H1 (cell line): Measurements from ENCODE around the gene PITPNB. TPM values are rescaled to one million over a fixed set of nuclear protein-coding genes. Genes with fewer than 3 reads are reported as not detected.
A peak's percentile ranks its signal among the peaks of the same experiment; 100 is the strongest.

Experiments used
- CTCF ChIA-PET: fragments of 300-600 bp; sonication (Branson Sonifier 250); formaldehyde crosslinking; loops from one replicate; lab custom pipeline; 2021; ENCODE audit not compliant: partially characterized antibody; lab: Charles Lee
- POLR2A ChIA-PET: fragments of 300-600 bp; sonication (Branson Sonifier 250); formaldehyde crosslinking; loops from one replicate; lab custom pipeline; 2021; ENCODE audit warnings: inconsistent platforms; ENCODE audit not compliant: partially characterized antibody; lab: Charles Lee
- DNase-seq, 2 experiments: peaks; one replicate each; pipeline versions ENCODE4 v3.0.0 to v3.0.0-alpha.2; 2010 to 2022; ENCODE audit warnings: low spot score in 2 of 2, low read depth in 1 of 2, mixed read lengths in 1 of 2
- FAIRE-seq: peaks from 2 replicates; lab custom pipeline; 2011; peaks lifted over from hg19 to GRCh38; lab: Jason Lieb, UNC
- H2AFZ ChIP-seq: 2 replicates; pipeline ENCODE4 v1.8.1; 2012; ENCODE audit warnings: low read length, inconsistent platforms
- H2AK5ac ChIP-seq: 2 replicates; pipeline ENCODE4 v1.6.1; 2013; ENCODE audit warnings: low read depth, low read length
- H2BK120ac ChIP-seq: replicated peaks from 2 replicates; pipeline ENCODE3; 2013; ENCODE audit warnings: low read depth, low read length, inconsistent platforms
- H2BK12ac ChIP-seq: 2 replicates; pipeline ENCODE4 v1.6.1; 2013; ENCODE audit warnings: low read depth, low read length
- H2BK15ac ChIP-seq: 2 replicates; pipeline ENCODE4 v1.6.1; 2013; ENCODE audit warnings: low read length
- H2BK20ac ChIP-seq: 2 replicates; pipeline ENCODE4 v1.6.1; 2013; ENCODE audit warnings: low read length
- H2BK5ac ChIP-seq: 2 replicates; pipeline ENCODE4 v1.6.1; 2013; ENCODE audit warnings: low read depth, low read length
- H3K14ac ChIP-seq: 2 replicates; pipeline ENCODE4 v1.6.1; 2013; ENCODE audit warnings: inconsistent platforms; ENCODE audit not compliant: insufficient read length
- H3K18ac ChIP-seq: 2 replicates; pipeline ENCODE4 v1.6.1; 2013; ENCODE audit warnings: low read length; ENCODE audit errors: extremely low read depth
- H3K23ac ChIP-seq: 2 replicates; pipeline ENCODE4 v1.6.1; 2013; ENCODE audit warnings: inconsistent platforms; ENCODE audit not compliant: insufficient read length
- H3K23me2 ChIP-seq: 2 replicates; pipeline ENCODE4 v1.6.1; 2013; ENCODE audit warnings: low read depth, low read length
- H3K27ac ChIP-seq: 2 replicates; pipeline ENCODE4 v1.6.1; 2011; ENCODE audit warnings: low read depth, low read length, inconsistent platforms
- H3K27me3 ChIP-seq, 4 experiments: replicated peaks in 1 of 4; 1 replicate in 1 of 4; 2 replicates in 3 of 4; pipeline versions ENCODE4 v1.6.1 to v1.8.1; 2011 to 2013; ENCODE audit warnings: low read length in 3 of 4, mild to moderate bottlenecking in 3 of 4, inconsistent platforms in 2 of 4, mixed read lengths in 2 of 4, moderate library complexity in 1 of 4; ENCODE audit not compliant: control insufficient read depth in 3 of 4, insufficient read depth in 3 of 4; ENCODE audit errors: extremely low read depth in 1 of 4
- H3K36me3 ChIP-seq, 4 experiments: 2 replicates each; pipeline versions ENCODE4 v1.6.1 to v1.8.1; 2011 to 2013; ENCODE audit warnings: mild to moderate bottlenecking in 4 of 4, low read length in 3 of 4, moderate library complexity in 2 of 4, control low read depth in 1 of 4, inconsistent platforms in 1 of 4; ENCODE audit not compliant: insufficient read depth in 4 of 4, control insufficient read depth in 2 of 4
- H3K4ac ChIP-seq: replicated peaks from 2 replicates; pipeline ENCODE3; 2013; ENCODE audit warnings: low read length, low read depth, mixed read lengths, inconsistent platforms; ENCODE audit not compliant: insufficient read length
- H3K4me1 ChIP-seq, 4 experiments: replicated peaks in 1 of 4; 1 replicate in 1 of 4; 2 replicates in 3 of 4; pipeline versions ENCODE4 v1.6.1 to v1.8.1; 2011 to 2013; ENCODE audit warnings: low read length in 3 of 4, inconsistent platforms in 2 of 4, mixed read lengths in 1 of 4; ENCODE audit not compliant: insufficient read depth in 4 of 4, control insufficient read depth in 3 of 4
- H3K4me2 ChIP-seq, 2 experiments: 2 replicates each; pipeline versions ENCODE4 v1.6.1 to v1.8.1; 2011 to 2013; ENCODE audit warnings: low read depth in 2 of 2, low read length in 2 of 2, control low read depth in 1 of 2, inconsistent platforms in 1 of 2, mild to moderate bottlenecking in 1 of 2; ENCODE audit not compliant: insufficient read depth in 1 of 2
- H3K4me3 ChIP-seq, 4 experiments: fragments of 200-600, 300-600 bp in 1 of 4; sonication (generic), shearing (Covaris generic), sonication (Bioruptor Twin) in 1 of 4; 2 replicates each; pipeline versions ENCODE4 v1.5.1 to v1.8.1; 2011 to 2016; ENCODE audit warnings: low read length in 4 of 4, low read depth in 3 of 4, control low read depth in 2 of 4, inconsistent platforms in 2 of 4, mild to moderate bottlenecking in 2 of 4, mixed read lengths in 1 of 4, moderate library complexity in 1 of 4; ENCODE audit not compliant: insufficient read depth in 2 of 4; ENCODE audit errors: extremely low read depth in 1 of 4
- H3K56ac ChIP-seq: replicated peaks from 2 replicates; pipeline ENCODE3; 2013; ENCODE audit warnings: low read depth, mild to moderate bottlenecking, mixed read lengths, low read length, inconsistent platforms; ENCODE audit not compliant: insufficient read length
- H3K79me1 ChIP-seq: 2 replicates; pipeline ENCODE4 v1.6.1; 2013; ENCODE audit warnings: low read depth, low read length, control low read depth
- H3K79me2 ChIP-seq, 2 experiments: 2 replicates each; pipeline versions ENCODE4 v1.6.1 to v1.8.1; 2012 to 2013; ENCODE audit warnings: low read length in 2 of 2, mild to moderate bottlenecking in 2 of 2, inconsistent platforms in 1 of 2; ENCODE audit not compliant: insufficient read depth in 2 of 2, control insufficient read depth in 1 of 2
- H3K9ac ChIP-seq, 4 experiments: replicated peaks in 1 of 4; 1 replicate in 1 of 4; 2 replicates in 3 of 4; pipeline versions ENCODE4 v1.6.1 to v1.8.1; 2011 to 2013; ENCODE audit warnings: low read depth in 3 of 4, low read length in 3 of 4, control low read depth in 2 of 4, mild to moderate bottlenecking in 2 of 4, moderate library complexity in 2 of 4, inconsistent platforms in 1 of 4; ENCODE audit errors: extremely low read depth in 1 of 4
- H3K9me3 ChIP-seq, 2 experiments: 2 replicates each; pipeline versions ENCODE4 v1.6.1 to v1.8.1; 2012 to 2013; ENCODE audit warnings: mild to moderate bottlenecking in 2 of 2, moderate library complexity in 2 of 2, control low read depth in 1 of 2, inconsistent platforms in 1 of 2, low read depth in 1 of 2, low read length in 1 of 2, mixed read lengths in 1 of 2; ENCODE audit not compliant: insufficient read depth in 2 of 2
- H4K20me1 ChIP-seq, 2 experiments: replicated peaks in 1 of 2; 2 replicates each; pipeline versions ENCODE3 to v1.8.1; 2011 to 2013; ENCODE audit warnings: inconsistent platforms in 2 of 2, low read length in 2 of 2, mild to moderate bottlenecking in 1 of 2; ENCODE audit not compliant: insufficient read depth in 2 of 2, control insufficient read depth in 1 of 2
- H4K5ac ChIP-seq: 2 replicates; pipeline ENCODE4 v1.6.1; 2013; ENCODE audit warnings: low read length, low read depth, mixed read lengths, inconsistent platforms; ENCODE audit not compliant: insufficient read length
- H4K8ac ChIP-seq: 2 replicates; pipeline ENCODE4 v1.8.0; 2013; ENCODE audit warnings: mild to moderate bottlenecking, moderate library complexity, low read length, inconsistent platforms; ENCODE audit not compliant: insufficient read depth; ENCODE audit errors: extremely low read depth
- H4K91ac ChIP-seq: replicated peaks from 2 replicates; pipeline ENCODE3; 2013; ENCODE audit warnings: low read length, mixed read lengths, inconsistent platforms; ENCODE audit not compliant: insufficient read length
- ASH2L ChIP-seq: fragments of 200-600, 300-600 bp; sonication (generic); IDR thresholded peaks from one replicate; pipeline ENCODE4 v1.7.1; 2017; ENCODE audit warnings: low read length
- CBX5 ChIP-seq: fragments of 300-800, 300-1000 bp; sonication (generic); IDR thresholded peaks from 2 replicates; pipeline ENCODE4 v1.7.1; 2016; ENCODE audit warnings: antibody characterized with exemption, low read length, low read depth
- CHD1 ChIP-seq: IDR thresholded peaks from 2 replicates; pipeline ENCODE4 v1.6.1; 2012; ENCODE audit warnings: low read depth, low read length, improper control_type of control experiment
- GTF2F1 ChIP-seq: IDR thresholded peaks from 2 replicates; pipeline ENCODE4 v1.6.1; 2012; ENCODE audit warnings: low read depth, low read length, improper control_type of control experiment, borderline replicate concordance
- JUN ChIP-seq: IDR thresholded peaks from 2 replicates; pipeline ENCODE4 v1.6.1; 2011; ENCODE audit warnings: low read depth, mild to moderate bottlenecking, improper control_type of control experiment, low read length
- KDM4A ChIP-seq: IDR thresholded peaks from one replicate; pipeline ENCODE4 v1.7.1; 2012; ENCODE audit warnings: low read depth, mild to moderate bottlenecking, moderate library complexity, low read length, inconsistent platforms; ENCODE audit not compliant: severe bottlenecking
- SIX5 ChIP-seq: IDR thresholded peaks from 2 replicates; pipeline ENCODE4 v1.6.1; 2011; ENCODE audit warnings: mild to moderate bottlenecking, low read depth, low read length
- SRF ChIP-seq: IDR thresholded peaks from 2 replicates; pipeline ENCODE4 v1.6.1; 2011; ENCODE audit warnings: mild to moderate bottlenecking, low read depth, low read length, moderate library complexity
- YY1 ChIP-seq: IDR thresholded peaks from 2 replicates; pipeline ENCODE4 v1.6.1; 2011; ENCODE audit warnings: low read depth, mild to moderate bottlenecking, low read length
- WGBS, 2 experiments: shearing (Covaris generic) in 1 of 2; methylation state at CpG; one replicate each; pipeline versions ENCODE4 v1.1.6 to v1.1.7; 2013 to 2015; ENCODE audit warnings: low lambda C conversion rate in 2 of 2, mixed read lengths in 2 of 2, inconsistent platforms in 1 of 2, low coverage in 1 of 2, missing lambda C conversion rate in 1 of 2; ENCODE audit not compliant: insufficient replicate concordance in 2 of 2, insufficient coverage in 1 of 2, insufficient read length in 1 of 2; ENCODE audit errors: extremely low coverage in 1 of 2, missing lambda C conversion rate in 1 of 2; 5-methylcytosine and 5-hydroxymethylcytosine counted together
- polyA plus RNA-seq, 7 experiments: library from polyadenylated mRNA; depleted of rRNA in 3 of 7; stranded (reverse) in 5 of 7; unstranded in 2 of 7; fragments of >200 nt in 5 of 7; fragments of 200-250 nt in 2 of 7; gene quantifications; 1 replicate in 5 of 7; 2 replicates in 1 of 7; 4 replicates in 1 of 7; pipeline versions ENCODE4 v1.2.1 to v1.2.3, GENCODE V29; 2011 to 2013; ENCODE audit warnings: missing spikeins in 2 of 7, mixed read lengths in 2 of 7
- total RNA-seq: library from RNA; stranded (reverse); fragmentation: NEBNext Ultra II Directional; extraction: Animal tissue kit (Norgen Biotek cat#: 25700); gene quantifications from 2 replicates; pipeline ENCODE4 v1.2.1, GENCODE V29; 2021

The PITPNB gene
- total and polyA plus RNA-seq, 2 of the 8 experiments (the other 6 are each of a cell fraction or from before 2014, with no cell fraction given) = 24.6 to 89.3 TPM

- no peak overlapping the region for H2BK20ac ChIP-seq
- no peak overlapping the region for H2BK5ac ChIP-seq
- 94% methylated on average over 9 of the region's 9 CpGs; no CpG with 5 or more reads in 1 of the 2 experiments for WGBS, 2 experiments
- H4K5ac ChIP-seq = no peak overlapping the region
- no peak overlapping the region for H4K8ac ChIP-seq
- no peak overlapping the region for H3K4me3 ChIP-seq
- no peak overlapping the region for H2BK120ac ChIP-seq
- H2AK5ac ChIP-seq = no peak overlapping the region
- POLR2A ChIA-PET = no interaction called here
- no peaks in the 10 kb centered on the region for H3K9me3 ChIP-seq
- TF ChIP-seq KDM4A (no peak), CBX5 (no peak), YY1 (no peak), CHD1 (no peak), ASH2L (no peak), SIX5 (no peak), JUN (no peak), SRF (no peak), GTF2F1 (no peak)
- TF ChIP-seq, all 59 proteins: peak for 0
- FAIRE-seq (no peak), DNase-seq (peak in 1 of 2 experiments; percentile 41)
- Histone ChIP-seq H3K79me2 (no peaks in the 10 kb centered on the region), H3K36me3 (peaks cover 0 to 24% (median 1%) of the 10 kb centered on the region in 4 experiments; a peak in 5 of 8 replicates), H3K79me1 (no peaks in the 10 kb centered on the region; the same call in 1 of the 2 replicates), H4K20me1 (peaks cover 0 to 1% of the 10 kb centered on the region in 2 experiments), H3K56ac (no peak overlapping the region), H3K9ac (no peak overlapping the region), H3K4me2 (no peak overlapping the region), H3K18ac (no peak overlapping the region), H3K27me3 (no peaks in the 10 kb centered on the region), H3K23ac (no peak overlapping the region), H2AFZ (no peak overlapping the region), H4K91ac (no peak overlapping the region), H3K27ac (no peak overlapping the region), H2BK15ac (no peak overlapping the region), H3K4me1 (peaks cover 7 to 30% (median 20%) of the 10 kb centered on the region in 4 experiments), H2BK12ac (no peak overlapping the region), H3K14ac (no peak overlapping the region), H3K23me2 (no peaks in the 10 kb centered on the region; the same call in 1 of the 2 replicates), H3K4ac (no peak overlapping the region)
- CTCF ChIA-PET = interaction anchor here (0.7 kb wide), 2 partner anchors 11 to 116 kb away, joined by 3 read pairs; no protein-coding TSS in a partner anchor
These were observed 72.1 kb downstream of the PITPNB start for GRCh38 chr22:27846910-27847309.
